Natural killer cell treated with Interleukin-12 subunit alpha and Interleukin-12 subunit beta and Interleukin-15 and Interleukin-18, amount 100 ng/mL, for 72 hours (primary cell): Measurements from ENCODE around the gene SAMD15. TPM values are rescaled to one million over a fixed set of nuclear protein-coding genes. Genes with fewer than 3 reads are reported as not detected.
"Not testable (repeated sequence)": the region's sequence is repeated elsewhere in the genome, so short reads cannot be mapped to it uniquely, and the experiment has no call there.

Experiments
- ATAC-seq, 2 donors: fragments of 150-1000 bp; cut with Tn5 transposase in 1 of 2; sonication (Bioruptor Pico), chemical (Tn5 transposase) in 1 of 2; 2 replicates each; pipeline ENCODE4 v1.10.0; 2021
- DNase-seq: peaks from one replicate; pipeline ENCODE4 v3.0.0; 2022; ENCODE audit warnings: low spot score
- H3K27ac Mint-ChIP-seq, 2 donors: 1 replicate in 1 of 2; 2 replicates in 1 of 2; pipeline ENCODE4 v1.8.0; 2022; ENCODE audit warnings: mixed read lengths in 2 of 2, mild to moderate bottlenecking in 1 of 2, moderate library complexity in 1 of 2
- H3K27me3 Mint-ChIP-seq, 2 donors: 1 replicate in 1 of 2; 2 replicates in 1 of 2; pipeline ENCODE4 v1.8.0; 2022; ENCODE audit warnings: mixed read lengths in 2 of 2
- H3K36me3 Mint-ChIP-seq: one replicate; pipeline ENCODE4 v1.8.0; 2022; ENCODE audit warnings: mixed read lengths
- H3K4me1 Mint-ChIP-seq, 2 donors: 1 replicate in 1 of 2; 2 replicates in 1 of 2; pipeline ENCODE4 v1.8.0; 2022; ENCODE audit warnings: low read depth in 2 of 2, mixed read lengths in 2 of 2, mild to moderate bottlenecking in 1 of 2
- H3K4me3 Mint-ChIP-seq: one replicate; pipeline ENCODE4 v1.8.0; 2022; ENCODE audit warnings: mixed read lengths
- H3K9me3 Mint-ChIP-seq: 2 replicates; pipeline ENCODE4 v1.8.0; 2022; ENCODE audit warnings: mixed read lengths
- total RNA-seq, 2 donors: library from RNA; stranded (reverse); gene quantifications; one replicate each; pipeline ENCODE4 v1.2.3, GENCODE V29; 2022

The SAMD15 gene
- total RNA-seq, 2 donors from 2014 or later, result 0.43 to 0.50 TPM

DNA sequence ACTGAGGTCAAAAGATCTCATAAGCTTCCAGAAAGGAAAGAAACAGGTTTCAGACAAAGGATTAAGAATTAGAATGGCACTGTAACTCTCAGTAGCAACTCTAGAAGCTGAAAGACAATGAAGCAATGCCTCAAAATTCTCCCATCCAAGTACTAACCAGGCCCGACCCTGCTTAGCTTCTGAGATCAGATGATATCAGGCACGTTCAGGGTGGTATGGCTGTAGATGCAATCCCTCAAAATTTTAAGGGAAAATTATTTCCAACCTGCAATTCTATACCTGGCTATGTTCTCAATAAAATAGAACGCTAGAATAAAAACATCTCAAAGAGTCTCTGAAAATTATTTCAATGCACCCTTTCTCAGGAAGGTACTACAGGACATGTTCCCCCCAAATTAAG lies 26.6 kb downstream of the SAMD15 start:
- ATAC-seq, result no peak
- Mint-ChIP-seq H3K4me1 (peaks cover 14 to 17% of the 10 kb centered on the region in 2 donors), H3K9me3 (no peaks in the 10 kb centered on the region), H3K36me3 (no peaks in the 10 kb centered on the region), H3K27ac (no peak overlapping the region), H3K4me3 (no peak overlapping the region), H3K27me3 (peaks cover 8 to 10% of the 10 kb centered on the region in 2 donors)
- DNase-seq, result no peak

DNA sequence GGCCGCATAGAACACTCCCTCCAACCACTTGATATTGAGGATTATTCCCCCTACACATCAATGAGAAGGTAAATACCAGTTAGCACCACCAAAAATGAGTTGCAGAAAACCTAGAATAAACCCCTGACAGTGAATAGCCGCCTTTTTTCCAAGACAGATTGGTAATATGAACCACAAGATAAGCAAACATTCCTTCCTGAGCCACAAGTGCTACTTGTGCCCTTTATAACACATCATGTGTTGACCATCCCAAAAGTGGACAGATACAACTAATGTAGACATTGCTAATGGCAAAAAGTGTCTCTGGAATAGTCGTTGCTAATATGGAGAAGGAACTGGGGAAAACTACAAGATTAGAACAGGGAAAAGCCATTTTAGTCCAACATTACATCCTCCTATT lies 28.9 kb downstream of the SAMD15 start:
- peak overlapping the region in 1 of 2 donors; percentile 15 for H3K27ac Mint-ChIP-seq
- no peak overlapping the region for H3K4me3 Mint-ChIP-seq
- DNase-seq (no peak), ATAC-seq (no peak)
- H3K36me3 Mint-ChIP-seq, result no peaks in the 10 kb centered on the region
- H3K9me3 Mint-ChIP-seq, result no peaks in the 10 kb centered on the region
- no peaks in the 10 kb centered on the region for H3K27me3 Mint-ChIP-seq
- H3K4me1 Mint-ChIP-seq, result peaks cover 14 to 17% of the 10 kb centered on the region in 2 donors

DNA sequence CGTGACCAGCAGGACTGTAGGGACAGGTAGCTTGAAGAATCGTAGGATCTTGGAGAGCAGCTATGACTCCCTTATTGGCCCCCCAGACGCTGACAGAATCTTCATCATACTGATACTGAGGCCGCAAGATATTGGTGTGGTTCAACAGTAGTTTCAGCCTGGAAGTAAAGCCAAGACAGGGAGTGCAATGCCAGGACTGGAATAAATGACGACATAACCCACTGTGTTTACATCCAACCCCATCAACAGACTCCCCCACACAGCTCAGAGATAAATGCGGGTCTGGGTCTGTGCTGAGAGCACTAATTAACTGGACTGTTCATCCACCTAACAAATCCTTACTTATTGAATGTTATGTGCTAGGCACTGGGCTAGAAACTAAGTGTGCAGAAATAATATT lies 29.5 kb downstream of the SAMD15 start:
- Mint-ChIP-seq H3K4me1 (peaks cover 14 to 17% of the 10 kb centered on the region in 2 donors), H3K27ac (peak overlapping the region in 1 of 2 donors; percentile 15), H3K4me3 (peak overlapping the region; percentile 16), H3K36me3 (no peaks in the 10 kb centered on the region), H3K27me3 (no peaks in the 10 kb centered on the region), H3K9me3 (no peaks in the 10 kb centered on the region)
- ATAC-seq (peak in 1 of 2 donors; percentile 43), DNase-seq (no peak)

DNA sequence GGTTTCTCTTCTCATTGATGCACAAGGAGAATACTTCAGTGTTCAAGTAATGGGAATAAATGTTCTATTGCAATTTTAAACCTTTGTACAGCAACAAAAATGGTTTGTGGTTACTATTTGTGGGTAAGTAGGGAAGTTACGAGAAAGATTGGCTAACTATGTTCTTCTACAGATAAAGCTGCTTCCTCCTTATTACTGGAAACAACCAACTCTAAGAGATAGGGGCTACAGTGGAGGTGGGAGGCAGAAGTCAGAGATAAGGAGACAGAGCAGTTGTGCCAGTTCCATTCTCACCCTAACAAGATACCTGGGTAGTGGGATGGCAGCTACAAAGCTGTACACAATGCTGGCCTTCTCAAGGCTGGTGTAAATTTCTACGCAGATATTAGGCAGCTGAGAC lies 30.0 kb downstream of the SAMD15 start:
- Mint-ChIP-seq H3K9me3 (no peaks in the 10 kb centered on the region), H3K4me3 (peak overlapping the region; percentile 16), H3K4me1 (peaks cover 14 to 17% of the 10 kb centered on the region in 2 donors), H3K27me3 (no peaks in the 10 kb centered on the region), H3K36me3 (no peaks in the 10 kb centered on the region), H3K27ac (peak overlapping the region in 1 of 2 donors; percentile 32)
- ATAC-seq (peak in 1 of 2 donors; percentile 57), DNase-seq (no peak)

DNA sequence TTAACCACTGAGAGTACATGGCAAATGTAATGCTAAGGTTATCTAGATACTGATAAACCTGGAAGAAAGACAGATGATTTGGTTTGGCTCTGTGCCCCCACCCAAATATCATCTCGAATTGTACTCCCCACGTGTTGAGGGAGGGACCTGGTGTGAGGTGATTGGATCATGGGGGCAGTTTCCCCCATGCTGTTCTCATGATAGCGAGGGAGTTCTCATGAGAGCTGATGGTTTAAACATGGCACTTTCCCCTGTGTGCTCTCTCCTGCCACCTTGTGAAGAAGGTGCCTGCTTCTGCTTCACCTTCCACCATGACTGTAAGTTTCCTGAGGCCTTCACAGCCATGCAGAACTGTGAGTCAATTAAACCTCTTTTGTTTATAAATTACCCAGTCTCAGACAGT lies 32.0 kb downstream of the SAMD15 start:
- H3K9me3 Mint-ChIP-seq, result no peaks in the 10 kb centered on the region
- no peaks in the 10 kb centered on the region for H3K27me3 Mint-ChIP-seq
- H3K27ac Mint-ChIP-seq, result no peak overlapping the region
- ATAC-seq, result no peak
- no peak for DNase-seq
- H3K4me3 Mint-ChIP-seq, result no peak overlapping the region
- peaks cover 14 to 17% of the 10 kb centered on the region in 2 donors for H3K4me1 Mint-ChIP-seq
- H3K36me3 Mint-ChIP-seq, result no peaks in the 10 kb centered on the region

DNA sequence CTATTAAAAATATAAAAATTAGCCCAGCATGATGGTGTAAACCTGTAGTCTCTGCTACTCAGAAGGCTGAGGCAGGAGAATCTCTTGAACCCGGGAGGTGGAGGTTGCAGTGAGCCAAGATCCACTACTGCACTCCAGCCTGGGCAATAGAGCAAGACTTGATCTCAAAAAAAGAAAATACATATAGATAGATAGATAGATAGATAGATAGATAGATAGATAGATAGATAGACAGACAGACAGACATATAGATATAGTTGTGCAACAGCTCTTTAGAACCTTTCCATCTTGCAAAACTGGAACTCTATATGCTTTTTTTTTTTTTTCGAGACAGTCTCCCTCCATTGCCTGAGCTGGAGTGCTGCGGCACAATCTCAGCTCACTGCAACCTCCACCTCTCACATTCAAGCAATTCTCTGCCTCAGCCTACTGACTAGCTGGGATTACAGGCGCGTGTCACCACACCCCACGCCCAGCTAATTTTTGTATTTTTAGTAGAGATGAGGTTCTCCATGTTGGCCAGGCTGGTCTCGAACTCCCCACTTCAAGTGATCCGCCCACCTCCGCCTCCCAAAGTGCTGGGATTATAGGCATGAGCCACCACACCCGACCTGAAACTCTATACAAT lies 38.3 kb downstream of the SAMD15 start:
- H3K4me3 Mint-ChIP-seq, H3K4me1 Mint-ChIP-seq, H3K27me3 Mint-ChIP-seq, H3K27ac Mint-ChIP-seq, DNase-seq, ATAC-seq: not testable (repeated sequence)
- Mint-ChIP-seq H3K9me3 (peaks cover 11% of the 10 kb centered on the region), H3K36me3 (peaks cover 13% of the 10 kb centered on the region)

DNA sequence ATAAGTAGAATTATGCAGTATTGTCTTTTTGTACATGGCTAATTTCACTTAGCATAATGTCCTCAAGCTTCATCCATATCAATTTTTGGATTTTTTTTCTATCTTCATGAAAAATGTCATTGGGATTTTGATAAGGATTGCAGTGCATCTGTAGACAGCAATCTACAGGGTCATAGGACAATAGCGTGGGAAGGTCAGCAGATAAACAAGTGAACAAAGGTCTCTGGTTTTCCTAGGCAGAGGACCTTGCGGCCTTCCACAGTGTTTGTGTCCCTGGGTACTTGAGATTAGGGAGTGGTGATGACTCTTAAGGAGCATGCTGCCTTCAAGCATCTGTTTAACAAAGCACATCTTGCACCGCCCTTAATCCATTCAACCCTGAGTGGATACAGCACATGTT lies 38.9 kb downstream of the SAMD15 start:
- ATAC-seq, result not testable (repeated sequence)
- H3K9me3 Mint-ChIP-seq, result peaks cover 11% of the 10 kb centered on the region

DNA sequence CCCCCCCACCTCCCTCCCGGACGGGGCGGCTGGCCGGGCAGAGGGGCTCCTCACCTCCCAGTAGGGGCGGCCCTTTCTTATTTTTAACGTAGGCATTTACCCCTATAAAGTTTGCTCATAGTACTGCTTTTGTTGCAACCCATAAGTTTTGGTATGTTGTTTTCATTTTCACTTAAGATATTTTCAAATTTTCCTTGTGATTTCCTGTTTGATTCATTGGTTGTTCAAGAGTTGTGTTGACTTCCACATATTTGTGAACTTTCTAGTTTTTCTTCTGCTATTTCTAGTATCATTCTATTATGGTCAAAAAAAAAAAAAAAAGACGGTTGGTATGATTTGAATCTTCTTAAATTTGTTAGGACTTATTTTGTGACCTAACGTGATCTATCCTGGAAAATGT lies 39.7 kb downstream of the SAMD15 start:
- Mint-ChIP-seq H3K27me3 (no peaks in the 10 kb centered on the region), H3K27ac (no peak overlapping the region), H3K9me3 (peaks cover 11% of the 10 kb centered on the region), H3K36me3 (peaks cover 21% of the 10 kb centered on the region), H3K4me3 (no peak overlapping the region), H3K4me1 (no peaks in the 10 kb centered on the region)
- ATAC-seq (no peak), DNase-seq (no peak)

More for the DNA sequence above, 38.9 kb downstream of the SAMD15 start:
- not testable (repeated sequence) for H3K27me3 Mint-ChIP-seq, DNase-seq, H3K4me1 Mint-ChIP-seq, H3K27ac Mint-ChIP-seq, H3K4me3 Mint-ChIP-seq
- H3K36me3 Mint-ChIP-seq, result peaks cover 13% of the 10 kb centered on the region

DNA sequence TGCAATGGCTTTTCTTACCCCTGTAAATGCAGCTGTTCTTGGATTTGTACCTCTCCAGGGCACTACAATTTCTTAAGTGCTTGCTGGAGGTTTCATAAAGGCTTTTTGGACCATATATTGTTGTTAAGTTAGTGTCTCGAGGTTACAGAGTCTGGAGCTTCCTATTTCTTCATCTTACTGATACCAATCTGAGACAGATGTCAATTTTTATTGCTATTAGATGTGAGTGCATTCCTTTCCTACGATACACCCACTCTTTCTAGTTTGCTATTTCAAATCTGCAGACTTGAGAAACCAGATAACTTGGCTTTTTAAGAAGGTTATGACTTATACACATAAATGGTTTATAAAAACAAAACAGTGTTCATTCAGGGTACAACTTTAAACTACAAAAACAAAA lies 44.0 kb downstream of the SAMD15 start:
- Mint-ChIP-seq H3K9me3 (peaks cover 11% of the 10 kb centered on the region), H3K27ac (no peak overlapping the region), H3K27me3 (no peaks in the 10 kb centered on the region), H3K4me3 (no peak overlapping the region), H3K4me1 (no peaks in the 10 kb centered on the region), H3K36me3 (peaks cover 43% of the 10 kb centered on the region)
- ATAC-seq, result no peak
- DNase-seq, result no peak

DNA sequence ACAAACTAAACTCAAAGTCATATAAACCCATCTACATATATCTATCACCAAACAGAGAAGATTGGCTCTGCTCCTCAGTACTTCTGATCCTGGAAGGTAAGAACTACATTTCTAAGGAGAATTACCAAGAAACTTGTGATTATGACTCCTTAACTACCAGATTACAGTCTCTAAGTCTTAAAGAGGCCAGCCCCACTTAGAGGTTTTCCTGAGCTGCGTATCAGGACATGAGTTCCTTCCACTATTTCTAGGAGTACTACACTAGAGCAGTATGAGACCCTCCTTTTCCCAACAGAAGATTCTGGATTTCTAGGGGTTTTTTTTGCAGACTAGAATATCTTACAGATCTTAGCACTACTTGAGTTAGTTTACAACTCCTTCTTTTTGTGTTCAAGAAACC lies 46.2 kb downstream of the SAMD15 start, which contains the start of gene NOXRED1:
NOXRED1 (minus strand) TSS at position 101 of the 400 bp plus-strand sequence. CDS start 634 bp downstream, outside the sequence.
- Mint-ChIP-seq H3K27me3 (no peaks in the 10 kb centered on the region), H3K9me3 (peaks cover 6% of the 10 kb centered on the region), H3K36me3 (peaks cover 56% of the 10 kb centered on the region), H3K4me3 (no peak within 1 kb of the TSS), H3K4me1 (no peaks in the 10 kb centered on the region), H3K27ac (no peak within 1 kb of the TSS)
- DNase-seq (no peak), ATAC-seq (no peak)

DNA sequence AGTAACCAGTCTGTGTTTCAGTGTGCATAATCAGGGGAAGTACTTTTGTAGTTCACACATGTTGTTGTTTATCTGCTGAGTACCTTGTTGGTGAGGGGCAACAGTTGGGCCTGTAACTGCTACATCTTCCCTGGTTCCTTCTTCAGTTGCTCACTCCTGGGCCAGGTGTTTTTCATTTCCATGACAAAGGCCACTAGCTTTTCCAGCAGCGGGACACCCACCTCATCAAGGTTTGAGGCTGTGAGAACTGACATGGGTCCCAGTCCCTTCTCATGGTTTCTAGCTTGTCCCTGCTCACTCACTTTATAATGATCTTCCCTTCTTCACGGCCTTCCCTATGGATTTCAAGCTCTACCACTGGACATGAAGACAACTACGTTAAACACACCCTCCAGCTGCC lies 47.7 kb downstream of the SAMD15 start:
- Mint-ChIP-seq H3K4me1 (no peaks in the 10 kb centered on the region), H3K36me3 (peaks cover 66% of the 10 kb centered on the region), H3K4me3 (no peak overlapping the region), H3K9me3 (peaks cover 3% of the 10 kb centered on the region), H3K27me3 (no peaks in the 10 kb centered on the region), H3K27ac (no peak overlapping the region)
- no peak for DNase-seq
- no peak for ATAC-seq

DNA sequence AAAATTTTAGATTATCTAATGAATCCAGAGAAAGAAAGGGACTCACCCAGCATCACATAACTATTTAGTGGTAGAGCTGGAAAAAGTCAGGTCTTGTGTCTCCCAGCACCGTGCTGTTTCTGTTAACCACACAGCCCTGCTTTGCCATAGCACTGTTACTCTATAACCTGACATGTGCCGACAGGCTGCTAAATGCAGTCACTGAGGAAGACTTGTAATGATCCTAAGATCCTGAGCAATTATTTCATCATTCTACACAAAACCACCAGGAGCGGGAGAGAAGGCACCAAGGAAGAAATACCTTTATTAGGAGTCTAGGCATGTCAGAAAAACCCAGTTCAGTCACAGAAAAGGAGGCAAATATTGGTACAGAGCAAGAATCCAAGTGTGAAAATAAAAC lies 49.2 kb downstream of the SAMD15 start:
- no peaks in the 10 kb centered on the region for H3K27me3 Mint-ChIP-seq
- H3K9me3 Mint-ChIP-seq, result no peaks in the 10 kb centered on the region
- no peak overlapping the region for H3K27ac Mint-ChIP-seq
- no peak for DNase-seq
- H3K4me3 Mint-ChIP-seq, result no peak overlapping the region
- no peak for ATAC-seq
- no peaks in the 10 kb centered on the region for H3K4me1 Mint-ChIP-seq
- peaks cover 66% of the 10 kb centered on the region for H3K36me3 Mint-ChIP-seq

DNA sequence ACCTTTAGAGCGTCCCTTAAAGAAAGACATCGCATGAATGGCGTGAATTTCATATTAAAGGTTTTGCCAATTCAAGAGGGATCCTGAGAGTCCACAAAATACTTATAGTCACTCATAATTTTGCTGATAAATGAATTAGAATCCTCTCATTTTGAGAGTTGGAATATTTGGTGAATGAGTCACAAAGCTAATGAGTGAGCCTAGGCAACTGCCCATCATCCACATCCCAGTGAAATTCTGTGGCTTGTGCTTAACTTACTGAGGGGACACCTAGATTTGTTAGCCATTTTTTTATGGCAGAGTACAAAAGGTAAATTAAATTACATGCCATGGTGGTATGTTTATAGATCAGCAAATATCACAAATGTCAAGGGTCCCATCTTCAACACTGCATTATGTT lies 58.9 kb downstream of the SAMD15 start:
- H3K4me3 Mint-ChIP-seq, result no peak overlapping the region
- H3K9me3 Mint-ChIP-seq, result no peaks in the 10 kb centered on the region
- no peaks in the 10 kb centered on the region for H3K27me3 Mint-ChIP-seq
- no peak overlapping the region for H3K27ac Mint-ChIP-seq
- H3K36me3 Mint-ChIP-seq, result peaks cover 29% of the 10 kb centered on the region
- H3K4me1 Mint-ChIP-seq, result no peaks in the 10 kb centered on the region
- ATAC-seq (no peak), DNase-seq (no peak)

DNA sequence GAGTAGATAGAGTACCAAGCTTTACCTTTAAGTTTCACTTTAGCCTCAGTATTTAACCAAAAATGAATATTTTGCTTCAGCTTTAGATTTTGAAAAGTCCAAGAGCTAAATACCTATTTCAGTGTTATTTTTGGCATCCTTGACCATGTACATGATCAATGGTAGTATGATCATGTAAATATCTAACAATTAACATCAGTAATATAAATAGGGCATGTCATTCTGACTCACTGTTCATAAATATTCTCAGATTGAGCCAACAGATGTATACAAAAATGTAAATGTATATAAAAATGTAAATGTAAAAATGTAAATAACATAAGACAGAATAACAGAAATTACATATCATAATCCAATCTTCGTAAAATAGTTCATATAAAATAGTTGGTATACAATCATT lies 61.4 kb downstream of the SAMD15 start:
- Mint-ChIP-seq H3K36me3 (peaks cover 35% of the 10 kb centered on the region), H3K27ac (no peak overlapping the region), H3K4me1 (no peaks in the 10 kb centered on the region)

DNA sequence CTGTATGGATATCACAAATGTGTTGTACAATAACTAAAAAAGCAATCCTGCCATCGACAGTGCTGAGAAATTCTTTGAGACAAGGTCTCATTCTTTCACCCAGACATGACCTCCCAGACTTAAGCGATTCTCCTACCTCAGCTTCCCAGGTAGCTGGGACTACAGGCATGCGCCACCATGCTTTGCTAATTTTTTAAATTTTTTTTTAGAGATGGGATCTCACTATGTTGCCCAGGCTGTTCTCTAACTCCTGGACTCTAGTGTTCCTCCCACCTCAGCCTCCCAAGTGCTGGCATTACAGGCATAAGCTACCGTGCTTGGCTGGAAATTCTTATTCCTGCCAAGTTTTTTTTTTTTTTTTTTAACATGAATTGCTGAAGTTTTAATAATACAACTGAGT lies 62.7 kb downstream of the SAMD15 start:
- no peaks in the 10 kb centered on the region for H3K27me3 Mint-ChIP-seq
- peaks cover 29% of the 10 kb centered on the region for H3K36me3 Mint-ChIP-seq
- no peak for DNase-seq
- no peak for ATAC-seq
- H3K9me3 Mint-ChIP-seq, result no peaks in the 10 kb centered on the region
- H3K4me1 Mint-ChIP-seq, result no peaks in the 10 kb centered on the region
- H3K27ac Mint-ChIP-seq, result no peak overlapping the region
- H3K4me3 Mint-ChIP-seq, result no peak overlapping the region

More for the DNA sequence above, 61.4 kb downstream of the SAMD15 start:
- DNase-seq (no peak), ATAC-seq (no peak)
- Mint-ChIP-seq H3K4me3 (no peak overlapping the region), H3K9me3 (no peaks in the 10 kb centered on the region), H3K27me3 (no peaks in the 10 kb centered on the region)
